Measurements from ENCODE around the gene CCDC197. TPM values are rescaled to one million over a fixed set of nuclear protein-coding genes. Genes with fewer than 3 reads are reported as not detected.

CCDC197 gene
- total and polyA plus RNA-seq, 9 of the 15 experiments (the other 6 are each of a cell fraction or from before 2014, with no cell fraction given) = not detected

DNA sequence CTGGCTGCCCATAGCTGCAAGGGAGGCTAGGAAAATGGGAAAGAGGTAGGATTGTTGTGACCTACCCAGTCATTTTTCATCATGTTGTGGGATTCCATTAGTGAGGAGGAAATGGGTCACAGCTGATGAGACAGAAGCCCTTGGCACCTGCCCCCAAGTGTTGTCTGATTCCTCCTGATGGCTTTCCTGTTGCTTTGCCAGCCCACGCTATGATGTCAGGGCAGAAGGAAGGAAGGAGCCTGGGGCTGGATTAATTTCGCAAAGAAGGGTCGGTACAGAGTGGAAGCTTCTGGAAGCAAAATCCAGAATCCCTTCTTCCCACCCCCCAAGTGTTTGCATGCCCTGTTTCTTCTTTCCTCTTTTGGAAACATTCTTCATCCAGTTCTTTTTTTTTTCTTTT lies 37.8 kb downstream of the CCDC197 start:
- H3K27me3 ChIP-seq (ENCODE audit: control insufficient read depth in 2 of 2, insufficient read depth in 2 of 2, low read length in 2 of 2) = peaks cover 2 to 16% of the 10 kb centered on the region in 2 experiments; a peak in 3 of 5 replicates
- DNase-seq (ENCODE audit: extremely low read depth in 1 of 4, low spot score in 3 of 4) (no peak), ATAC-seq (no peak), FAIRE-seq (no peak)
- H3K27ac ChIP-seq (ENCODE audit: extremely low read depth, low read depth, low read length) = no peak overlapping the region
- TF ChIP-seq KDM5B (IDR thresholded peaks at IDR 0.05; ENCODE audit: insufficient replicate concordance, low read depth, low read length) (no peak), NFIC (IDR thresholded peaks at IDR 0.05) (no peak), MAFG (tag; conservative IDR thresholded peaks at IDR 0.05) (no peak), ATF3 (IDR thresholded peaks at IDR 0.05) (no peak), ATF3 (CRISPR knock-in tag; conservative IDR thresholded peaks at IDR 0.05) (no peak), TEAD2 (tag; IDR thresholded peaks at IDR 0.05) (no peak), TEAD4 (IDR thresholded peaks at IDR 0.05; ENCODE audit: low read length) (no peak), TEAD4 (CRISPR knock-in tag; IDR thresholded peaks at IDR 0.05; ENCODE audit: borderline replicate concordance) (no peak)
- TF ChIP-seq, protein P1, sequence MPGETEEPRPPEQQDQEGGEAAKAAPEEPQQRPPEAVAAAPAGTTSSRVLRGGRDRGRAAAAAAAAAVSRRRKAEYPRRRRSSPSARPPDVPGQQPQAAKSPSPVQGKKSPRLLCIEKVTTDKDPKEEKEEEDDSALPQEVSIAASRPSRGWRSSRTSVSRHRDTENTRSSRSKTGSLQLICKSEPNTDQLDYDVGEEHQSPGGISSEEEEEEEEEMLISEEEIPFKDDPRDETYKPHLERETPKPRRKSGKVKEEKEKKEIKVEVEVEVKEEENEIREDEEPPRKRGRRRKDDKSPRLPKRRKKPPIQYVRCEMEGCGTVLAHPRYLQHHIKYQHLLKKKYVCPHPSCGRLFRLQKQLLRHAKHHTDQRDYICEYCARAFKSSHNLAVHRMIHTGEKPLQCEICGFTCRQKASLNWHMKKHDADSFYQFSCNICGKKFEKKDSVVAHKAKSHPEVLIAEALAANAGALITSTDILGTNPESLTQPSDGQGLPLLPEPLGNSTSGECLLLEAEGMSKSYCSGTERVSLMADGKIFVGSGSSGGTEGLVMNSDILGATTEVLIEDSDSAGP (CRISPR knock-in tag; IDR thresholded peaks at IDR 0.05) = no peak
- TF ChIP-seq, protein P2, sequence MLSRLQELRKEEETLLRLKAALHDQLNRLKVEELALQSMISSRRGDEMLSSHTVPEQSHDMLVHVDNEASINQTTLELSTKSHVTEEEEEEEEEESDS (CRISPR knock-in tag; IDR thresholded peaks at IDR 0.05) = no peak
- TF ChIP-seq, protein P3, sequence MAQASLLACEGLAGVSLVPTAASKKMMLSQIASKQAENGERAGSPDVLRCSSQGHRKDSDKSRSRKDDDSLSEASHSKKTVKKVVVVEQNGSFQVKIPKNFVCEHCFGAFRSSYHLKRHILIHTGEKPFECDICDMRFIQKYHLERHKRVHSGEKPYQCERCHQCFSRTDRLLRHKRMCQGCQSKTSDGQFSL (CRISPR knock-in tag; IDR thresholded peaks at IDR 0.05) = no peak
- TF ChIP-seq, protein P3 (tag; IDR thresholded peaks at IDR 0.05) = no peak
- H3K9me3 ChIP-seq (replicated peaks; ENCODE audit: control insufficient read depth, insufficient read depth, low read depth, low read length) = no peaks in the 10 kb centered on the region
- ChIA-PET POLR2A (interaction anchor here (0.6 kb wide), 1 partner anchor 49 kb away, joined by 4 read pairs; no protein-coding TSS in a partner anchor), CTCF (ENCODE audit: low intra/inter-chr PET ratio) (interaction anchor here (2.9 kb wide), 1 partner anchor 102 kb away, joined by 16 read pairs; no protein-coding TSS in a partner anchor)
- no peak overlapping the region for H3K9ac ChIP-seq (ENCODE audit: insufficient read depth in 1 of 2, low read depth in 2 of 2, low read length in 2 of 2)
- H3K4me3 ChIP-seq = no peak overlapping the region
- no peak overlapping the region for H2AFZ ChIP-seq (ENCODE audit: low read depth, low read length)
- H4K20me1 ChIP-seq (replicated peaks; ENCODE audit: control insufficient read depth, insufficient read depth, low read length) = no peaks in the 10 kb centered on the region; the same call in 1 of the 2 replicates
- H3K9me1 ChIP-seq (ENCODE audit: control insufficient read depth, insufficient read depth, low read length) = no peaks in the 10 kb centered on the region
- no peaks in the 10 kb centered on the region for H3K36me3 ChIP-seq (ENCODE audit: control insufficient read depth, insufficient read depth, low read length)
- H3K4me1 ChIP-seq (replicated peaks in 1 of 2; ENCODE audit: control insufficient read depth in 2 of 2, insufficient read depth in 2 of 2, low read length in 2 of 2) = no peaks in the 10 kb centered on the region
- H3K4me2 ChIP-seq (ENCODE audit: insufficient read depth, low read length) = no peak overlapping the region
- BruUV-seq (replicated peaks) = no TSS peak
- in situ Hi-C loops (cut with MboI) (loop anchor here (5.0 kb wide), 1 partner anchor 102 kb away; no protein-coding TSS in a partner anchor), intact Hi-C loops (cut with micrococcal nuclease) (no loop called here)
- WGBS (ENCODE audit: insufficient coverage, low coverage, missing lambda C conversion rate) = 0% methylated on average over 2 of the region's 3 CpGs
- no peaks in the 10 kb centered on the region for H3K79me2 ChIP-seq (ENCODE audit: control insufficient read depth, insufficient read depth, low read length)
